Fibroblast of skin of abdomen (primary cell): ENCODE results near the gene ZP1.

Source experiments
- DNase-seq: peaks from one replicate; pipeline ENCODE4 v3.0.0-alpha.2; 2013

Gene ZP1

DNA sequence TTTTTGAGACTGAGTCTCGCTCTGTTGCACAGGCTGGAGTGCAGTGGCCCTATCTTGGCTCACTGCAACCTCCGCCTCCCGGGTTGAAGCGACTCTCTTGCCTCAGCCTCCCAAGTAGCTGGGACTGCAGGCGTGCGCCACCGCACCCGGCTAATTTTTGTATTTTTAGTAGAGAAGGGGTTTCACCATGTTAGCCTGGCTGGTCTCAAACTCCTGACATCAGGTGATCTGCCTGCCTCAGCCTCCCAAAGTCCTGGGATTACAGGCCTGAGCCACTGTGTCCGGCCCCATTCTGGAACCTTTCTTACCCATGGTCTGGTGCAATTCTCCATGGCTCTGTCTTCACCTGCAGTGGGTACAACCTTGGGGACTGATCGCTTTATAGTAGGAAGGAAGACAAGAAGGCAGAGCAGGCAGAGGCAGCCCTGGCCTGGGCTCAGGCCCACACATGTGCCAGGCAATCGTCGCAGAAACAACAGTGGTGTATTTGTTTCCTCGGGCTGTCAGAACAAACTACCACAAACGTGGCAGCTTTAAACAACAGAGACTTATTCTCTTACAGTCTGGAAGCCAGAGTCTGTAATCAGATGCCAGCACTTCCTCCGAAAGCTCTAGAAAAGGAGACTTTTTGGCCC, 7.6 kb upstream of the ZP1 start:
- no peak for DNase-seq

- no peak for DNase-seq
Observed at GRCh38 chr11:60860943-60861342, 6.4 kb upstream of the ZP1 start.

- DNase-seq = no peak
Observed at GRCh38 chr11:60862171-60862570, 5.2 kb upstream of the ZP1 start.

- DNase-seq = no peak
Observed at GRCh38 chr11:60863550-60864521, 3.5 kb upstream of the ZP1 start.

- no peak for DNase-seq
Observed at GRCh38 chr11:60864856-60865513, 2.4 kb upstream of the ZP1 start.

GRCh38 chr11:60867871-60868681, 734 bp downstream of the ZP1 start:
- no peak for DNase-seq

DNA sequence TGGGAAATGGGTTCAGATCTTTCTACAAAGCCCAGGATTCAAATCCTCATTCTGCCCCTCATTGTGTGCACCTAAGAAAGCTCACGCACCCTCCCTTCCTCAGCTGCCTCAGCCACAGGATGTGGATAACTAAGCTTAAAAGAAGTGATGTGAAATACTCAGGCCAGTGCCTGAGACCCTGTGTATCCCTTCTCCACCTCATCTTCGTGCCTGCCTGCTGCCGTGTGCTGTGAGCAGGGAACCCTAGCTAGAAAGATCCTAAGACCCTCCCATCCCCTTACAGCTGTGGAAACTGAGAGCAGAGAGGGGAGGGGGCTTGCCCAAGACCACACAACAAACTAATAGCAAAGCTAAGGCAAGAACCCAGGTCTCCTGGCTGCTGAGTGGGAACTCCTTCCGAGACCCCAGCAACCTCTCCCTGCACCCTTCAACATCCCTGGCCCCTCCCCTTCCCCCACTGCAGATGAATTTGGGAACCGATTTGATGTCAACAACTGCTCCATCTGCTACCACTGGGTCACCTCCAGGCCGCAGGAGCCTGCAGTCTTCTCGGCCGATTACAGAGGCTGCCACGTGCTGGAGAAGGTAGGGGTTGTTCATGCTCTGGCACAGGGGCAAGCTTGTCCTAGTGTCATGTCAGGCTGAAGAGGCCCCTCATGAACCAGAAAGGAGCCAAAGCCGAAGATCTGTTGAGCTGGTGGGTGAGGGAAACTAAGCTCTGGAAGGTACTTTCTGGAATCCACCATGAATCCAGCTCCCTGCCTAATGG, 1.5 kb downstream of the ZP1 start:
- DNase-seq = no peak

DNA sequence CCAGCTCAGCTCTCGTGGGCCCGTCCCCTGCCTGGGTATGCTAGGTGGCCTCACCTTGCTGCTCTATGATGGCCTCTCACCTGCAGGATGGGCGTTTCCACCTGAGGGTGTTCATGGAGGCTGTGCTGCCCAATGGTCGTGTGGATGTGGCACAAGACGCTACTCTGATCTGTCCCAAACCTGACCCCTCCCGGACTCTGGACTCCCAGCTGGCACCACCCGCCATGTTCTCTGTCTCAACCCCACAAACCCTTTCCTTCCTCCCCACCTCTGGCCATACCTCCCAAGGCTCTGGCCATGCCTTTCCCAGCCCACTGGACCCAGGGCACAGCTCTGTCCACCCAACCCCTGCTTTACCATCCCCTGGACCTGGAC, 2.1 kb downstream of the ZP1 start:
- no peak for DNase-seq

- no peak for DNase-seq
Observed at GRCh38 chr11:60870276-60870675, 2.9 kb downstream of the ZP1 start.

DNA sequence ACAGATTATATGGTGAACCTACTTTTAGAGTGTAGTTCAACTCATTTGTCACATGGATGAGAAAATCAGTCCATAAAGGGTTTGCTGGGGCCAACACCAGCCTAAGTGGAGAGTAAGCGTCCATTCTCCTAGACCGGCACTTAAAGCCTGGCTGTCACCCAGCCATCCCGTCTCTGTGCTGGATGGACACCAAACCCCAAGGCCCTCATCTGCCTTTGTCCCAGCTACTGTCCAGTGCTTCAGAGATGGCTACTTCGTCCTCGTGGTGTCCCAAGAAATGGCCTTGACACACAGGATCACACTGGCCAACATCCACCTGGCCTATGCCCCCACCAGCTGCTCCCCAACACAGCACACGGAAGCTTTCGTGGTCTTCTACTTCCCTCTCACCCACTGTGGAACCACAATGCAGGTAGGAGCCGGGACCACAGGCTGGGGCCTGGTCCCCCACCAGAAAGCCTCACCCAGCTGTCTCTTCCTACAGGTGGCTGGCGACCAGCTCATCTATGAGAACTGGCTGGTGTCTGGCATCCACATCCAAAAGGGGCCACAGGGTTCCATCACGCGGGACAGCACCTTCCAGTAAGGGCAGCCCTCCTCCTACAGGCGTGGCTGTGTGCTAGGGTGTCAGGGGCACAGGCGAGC, 3.5 kb downstream of the ZP1 start:
- no peak for DNase-seq

DNA sequence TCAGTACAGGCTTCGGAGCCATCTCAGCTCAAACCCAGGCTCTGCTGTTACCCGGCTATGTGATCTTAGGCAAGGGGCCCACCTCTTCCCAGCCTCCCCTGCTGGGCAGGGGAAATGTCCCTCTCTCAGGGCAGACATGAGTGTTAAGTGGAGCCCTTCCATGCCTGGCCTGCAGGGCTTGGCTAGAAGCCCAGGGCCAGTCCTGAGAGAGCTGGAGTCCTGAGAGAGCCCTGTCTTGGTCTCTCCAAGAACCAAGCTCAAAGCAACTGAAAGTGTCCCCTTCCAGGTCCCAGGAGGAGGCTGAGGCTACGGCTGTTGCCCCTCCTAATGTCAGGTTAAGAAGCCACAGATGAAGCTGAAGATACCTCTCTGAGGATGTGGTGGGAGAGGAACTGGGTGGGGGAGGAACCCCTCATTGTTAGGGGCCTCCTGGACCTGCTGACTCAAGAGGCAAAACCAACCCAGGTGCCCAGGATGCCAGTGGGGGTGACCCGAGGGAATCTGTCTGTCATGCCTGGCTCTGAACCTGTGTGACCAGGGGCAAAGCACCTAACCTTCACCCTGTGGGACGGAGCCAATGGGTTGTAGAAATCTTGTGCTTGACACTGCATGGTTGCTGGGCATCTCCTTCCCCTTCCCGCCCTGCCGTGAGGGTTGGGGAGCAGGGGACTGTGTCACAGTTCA, 4.2 kb downstream of the ZP1 start:
- DNase-seq = peak; percentile 21

DNA sequence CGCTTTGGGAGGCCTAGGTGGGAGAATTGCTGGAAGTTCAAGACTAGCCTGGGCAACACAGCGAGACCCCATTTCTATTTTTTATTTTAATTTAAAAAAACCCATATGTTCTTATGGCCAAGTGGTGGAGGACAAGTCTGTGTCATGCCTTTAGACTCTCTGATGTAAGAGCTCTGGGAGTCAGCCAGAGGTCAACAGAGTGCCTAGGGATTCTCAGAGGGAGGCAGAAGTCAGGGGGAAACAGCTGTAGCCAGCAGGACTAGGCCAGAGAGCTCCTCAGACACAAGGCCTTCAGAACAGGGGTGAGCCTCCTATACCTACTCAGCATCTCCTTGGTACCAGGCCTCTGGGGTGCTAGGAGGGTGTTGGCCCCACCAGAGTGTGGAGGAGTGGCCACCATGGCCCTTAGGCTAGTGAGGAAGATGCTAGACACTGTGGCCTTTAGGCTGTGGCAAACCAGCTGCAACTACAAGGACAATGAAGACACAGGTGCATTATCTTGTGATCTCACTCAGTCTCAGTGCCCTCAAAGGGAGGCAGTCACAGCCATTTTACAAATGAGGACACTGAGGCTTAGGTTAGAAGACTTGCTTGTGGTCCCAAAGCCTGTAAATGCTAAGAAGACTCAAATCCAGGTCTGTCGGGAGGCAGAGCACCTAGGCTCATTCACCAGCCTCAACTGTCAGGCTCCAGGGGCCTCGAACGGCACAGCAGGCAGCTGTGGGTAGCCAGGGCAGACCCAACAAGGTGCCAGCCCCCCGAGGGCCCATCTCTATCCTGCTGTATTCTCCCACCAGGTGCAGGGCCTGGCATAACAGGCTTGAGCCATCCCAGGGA, 5.0 kb downstream of the ZP1 start:
- peak; percentile 55 for DNase-seq

- DNase-seq = peak; percentile 82
Observed at GRCh38 chr11:60872961-60873524, 5.7 kb downstream of the ZP1 start.

- DNase-seq = no peak
Observed at GRCh38 chr11:60873533-60873932, 6.2 kb downstream of the ZP1 start.

DNA sequence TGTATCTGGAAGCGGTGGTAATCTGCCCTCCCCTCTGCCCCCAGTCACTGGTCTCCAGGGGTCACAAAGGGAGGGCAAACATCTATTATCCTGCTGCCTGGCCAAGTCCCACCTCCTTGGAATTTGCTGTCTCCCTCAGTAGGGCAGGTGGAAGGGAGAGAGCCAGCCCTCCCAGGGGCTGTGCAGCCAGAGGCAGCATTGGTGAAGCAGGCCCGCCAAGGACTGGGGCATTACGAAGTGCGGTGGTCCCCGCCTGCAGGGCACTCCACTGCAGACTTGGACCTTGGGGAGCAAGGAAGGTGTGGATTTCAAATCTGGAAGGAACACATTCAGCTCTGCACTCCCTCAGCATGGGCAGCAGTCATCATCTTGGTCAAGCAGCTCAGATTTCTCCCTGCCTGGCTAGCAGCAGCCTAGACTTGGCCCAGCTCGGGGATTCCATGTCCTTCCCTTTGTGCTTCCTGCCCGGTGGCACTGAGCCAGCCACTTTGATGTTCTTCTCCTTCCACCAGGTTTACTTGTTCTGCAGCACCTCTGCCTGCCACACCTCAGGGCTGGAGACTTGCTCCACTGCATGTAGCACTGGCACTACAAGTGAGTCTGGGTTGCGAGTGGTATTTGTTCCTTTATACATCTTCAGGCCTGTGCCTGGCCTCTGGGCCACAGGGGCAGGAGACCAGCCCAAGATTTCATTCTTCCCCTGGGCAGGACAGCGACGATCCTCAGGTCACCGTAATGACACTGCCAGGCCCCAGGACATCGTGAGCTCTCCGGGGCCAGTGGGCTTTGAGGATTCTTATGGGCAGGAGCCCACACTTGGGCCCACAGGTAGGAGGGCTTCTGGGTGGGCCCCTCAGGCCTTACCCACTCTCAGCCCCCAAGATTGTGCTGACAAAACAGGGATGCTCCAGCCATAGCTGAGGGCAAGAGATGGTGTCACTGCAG, 7.4 kb downstream of the ZP1 start:
- no peak for DNase-seq

GRCh38 chr11:60875366-60876167, 8.2 kb downstream of the ZP1 start:
- no peak for DNase-seq

DNA sequence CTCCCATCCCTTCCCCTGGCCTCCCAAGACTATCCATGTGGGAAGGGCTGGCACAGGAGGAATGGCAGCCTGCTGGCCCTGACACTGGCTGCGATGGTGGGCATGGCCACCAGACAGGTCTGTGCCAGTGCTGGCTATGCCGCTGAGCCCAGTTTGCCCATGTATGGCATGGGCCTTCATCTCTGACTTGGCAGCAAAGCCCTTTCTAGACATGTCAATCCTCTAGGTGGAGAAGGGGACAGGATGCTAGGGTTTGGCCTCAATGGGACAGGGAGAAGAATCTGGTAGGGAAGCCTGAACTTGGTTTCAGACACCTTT, 8.8 kb downstream of the ZP1 start:
- DNase-seq = no peak
